Fibroblast of mammary gland (primary cell): ENCODE results near the gene RBP4.

Source experiments
- DNase-seq: peaks from one replicate; pipeline ENCODE4 v3.0.0-alpha.2; 2010; ENCODE audit warnings: low read depth
- H3K4me3 ChIP-seq: 2 replicates; pipeline ENCODE4 v1.5.1; 2011; ENCODE audit warnings: low read depth, mild to moderate bottlenecking, low read length, moderate library complexity; ENCODE audit not compliant: control insufficient read depth
- TF ChIP-seq, protein P1 (sequence below): conservative IDR thresholded peaks from 2 replicates; pipeline ENCODE4 v1.5.1; 2011; ENCODE audit warnings: low read depth, low read length, inconsistent platforms; ENCODE audit not compliant: control insufficient read depth, insufficient read depth

RBP4 gene

DNA sequence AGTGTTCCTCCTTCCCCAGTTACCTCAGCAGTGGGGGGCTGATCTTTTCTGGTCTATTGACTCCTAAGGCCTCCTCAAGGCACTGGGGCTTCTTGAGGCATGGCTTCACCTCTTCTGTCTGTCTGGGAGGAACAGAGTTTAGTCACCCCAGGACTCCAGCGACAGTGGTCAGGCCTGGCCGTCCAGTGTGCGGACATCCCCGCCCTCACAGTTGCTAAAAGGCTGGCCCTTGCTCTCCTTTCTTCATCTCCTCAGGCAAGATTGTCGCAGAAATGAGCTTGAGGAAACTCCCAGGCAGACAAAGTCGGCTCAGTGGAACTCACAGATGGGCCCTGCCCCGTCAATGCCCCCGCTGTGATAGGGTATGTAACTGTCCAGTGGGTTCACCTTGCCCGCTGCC, 41.5 kb downstream of the RBP4 start:
- DNase-seq: no peak
- TF ChIP-seq, protein P1, sequence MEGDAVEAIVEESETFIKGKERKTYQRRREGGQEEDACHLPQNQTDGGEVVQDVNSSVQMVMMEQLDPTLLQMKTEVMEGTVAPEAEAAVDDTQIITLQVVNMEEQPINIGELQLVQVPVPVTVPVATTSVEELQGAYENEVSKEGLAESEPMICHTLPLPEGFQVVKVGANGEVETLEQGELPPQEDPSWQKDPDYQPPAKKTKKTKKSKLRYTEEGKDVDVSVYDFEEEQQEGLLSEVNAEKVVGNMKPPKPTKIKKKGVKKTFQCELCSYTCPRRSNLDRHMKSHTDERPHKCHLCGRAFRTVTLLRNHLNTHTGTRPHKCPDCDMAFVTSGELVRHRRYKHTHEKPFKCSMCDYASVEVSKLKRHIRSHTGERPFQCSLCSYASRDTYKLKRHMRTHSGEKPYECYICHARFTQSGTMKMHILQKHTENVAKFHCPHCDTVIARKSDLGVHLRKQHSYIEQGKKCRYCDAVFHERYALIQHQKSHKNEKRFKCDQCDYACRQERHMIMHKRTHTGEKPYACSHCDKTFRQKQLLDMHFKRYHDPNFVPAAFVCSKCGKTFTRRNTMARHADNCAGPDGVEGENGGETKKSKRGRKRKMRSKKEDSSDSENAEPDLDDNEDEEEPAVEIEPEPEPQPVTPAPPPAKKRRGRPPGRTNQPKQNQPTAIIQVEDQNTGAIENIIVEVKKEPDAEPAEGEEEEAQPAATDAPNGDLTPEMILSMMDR: no peak
- no peak overlapping the region for H3K4me3 ChIP-seq

DNA sequence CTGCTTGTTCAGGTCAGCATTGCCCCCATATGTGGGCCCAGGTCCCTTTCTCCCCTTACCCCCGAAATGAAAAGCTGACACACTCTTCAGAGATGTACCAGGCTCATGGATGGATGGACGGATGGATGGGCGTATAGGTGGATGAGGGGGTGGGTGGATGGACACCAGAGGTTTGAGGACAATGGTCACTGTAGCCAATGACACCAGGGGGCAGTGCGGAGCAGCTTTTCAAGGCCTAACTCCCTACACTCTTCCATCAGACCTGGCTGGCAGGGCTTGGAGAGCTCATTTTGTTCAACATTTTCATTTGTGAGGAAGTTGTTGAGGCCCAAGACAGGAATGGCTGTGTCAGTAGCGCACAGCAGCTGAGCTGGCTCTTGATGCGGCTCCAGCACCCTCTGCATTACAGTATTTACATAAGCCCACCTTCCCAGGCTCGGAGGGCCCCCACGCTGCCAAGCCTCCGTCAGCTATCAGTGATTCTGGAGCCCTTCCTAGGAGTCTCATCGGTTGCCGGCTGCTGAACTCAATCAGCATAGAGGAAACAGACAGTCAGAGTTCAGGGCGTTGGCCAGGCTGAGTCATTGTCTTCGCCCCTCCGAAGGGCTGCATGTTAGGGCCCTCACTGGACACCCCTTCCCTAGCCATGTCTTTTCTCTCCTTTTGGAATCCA, 46.1 kb downstream of the RBP4 start:
- TF ChIP-seq, protein P1: peak; percentile 80
- DNase-seq: peak; percentile 64

DNA sequence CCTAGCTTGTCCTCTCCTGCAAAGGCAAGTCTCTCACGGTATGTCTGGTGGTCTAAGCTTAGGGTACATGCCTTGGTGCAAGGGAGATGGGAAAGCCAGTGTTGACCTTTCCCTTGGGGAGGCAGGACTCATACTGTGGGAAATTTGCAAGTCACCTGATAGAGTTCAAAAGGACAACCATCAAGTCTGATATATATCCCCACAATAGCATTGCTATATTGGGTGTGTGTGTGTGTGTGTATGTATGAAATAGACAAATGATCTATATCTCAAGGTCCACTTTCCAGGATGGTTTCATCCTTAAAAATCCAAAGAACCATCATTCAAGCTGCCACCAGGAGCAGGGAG, 46.7 kb downstream of the RBP4 start:
- no peak overlapping the region for H3K4me3 ChIP-seq
- no peak for DNase-seq
- TF ChIP-seq, protein P1: no peak

More for the DNA sequence above, 46.1 kb downstream of the RBP4 start:
- H3K4me3 ChIP-seq: no peak overlapping the region

DNA sequence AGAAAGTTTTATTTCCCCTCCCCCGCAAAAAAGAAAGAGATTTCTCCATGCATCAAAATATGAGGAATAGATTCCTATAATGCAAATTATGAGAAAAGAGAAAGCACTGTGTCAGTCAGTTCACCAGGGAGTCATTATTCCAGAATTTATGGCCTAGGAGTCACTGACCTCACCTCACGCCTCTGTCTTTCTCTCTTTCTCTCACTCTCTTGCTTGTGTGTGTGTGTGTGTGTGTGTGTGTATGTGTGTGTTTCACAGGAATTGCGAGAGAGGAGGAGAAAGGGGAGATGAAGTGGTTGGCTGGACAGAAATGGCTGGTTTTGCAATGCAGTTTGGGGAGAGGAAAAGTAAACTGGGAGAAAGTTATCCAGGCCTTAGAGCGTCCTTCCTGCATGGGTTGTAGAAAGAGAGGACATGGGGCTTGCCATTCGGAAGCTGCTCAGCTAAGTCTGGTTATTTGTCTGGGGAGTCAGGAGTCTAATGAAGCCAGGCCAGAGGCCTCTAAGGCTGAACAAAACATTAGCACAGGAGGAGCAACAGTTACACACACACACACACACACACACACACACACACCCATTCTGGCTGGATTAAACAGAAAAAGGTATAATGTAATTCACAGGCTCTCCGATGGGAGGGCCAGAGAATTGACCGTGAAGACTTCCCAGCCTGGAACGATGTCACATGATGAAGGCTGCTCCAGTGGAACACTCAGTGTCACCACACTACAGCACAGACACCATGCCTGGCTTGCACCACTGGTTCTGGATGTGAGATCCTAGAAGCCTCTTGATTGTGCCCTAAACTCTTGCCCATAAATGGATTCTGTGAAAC, 47.3 kb downstream of the RBP4 start:
- no peak overlapping the region for H3K4me3 ChIP-seq
- DNase-seq: peak; percentile 55
- TF ChIP-seq, protein P1: no peak

DNA sequence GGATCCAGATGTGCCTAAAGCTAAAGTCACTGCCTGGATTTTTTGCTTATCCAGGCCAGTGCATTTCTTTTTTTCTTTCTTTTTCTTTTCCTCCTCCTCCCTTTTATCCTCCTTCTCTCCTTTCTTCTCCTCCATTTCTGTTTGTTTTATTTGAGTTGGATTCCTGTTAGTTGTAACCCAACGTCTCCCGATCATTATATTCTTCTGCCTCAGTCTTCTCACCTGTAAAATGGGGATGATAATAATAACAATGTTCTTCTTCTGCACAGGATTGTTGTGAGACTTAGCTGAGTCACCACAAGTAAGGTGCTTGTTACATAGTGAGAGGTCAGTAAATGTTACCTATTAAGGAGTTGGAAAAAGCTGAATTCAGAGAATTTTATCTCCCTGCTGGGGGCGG, 48.3 kb downstream of the RBP4 start:
- H3K4me3 ChIP-seq: no peak overlapping the region
- TF ChIP-seq, protein P1: no peak

DNA sequence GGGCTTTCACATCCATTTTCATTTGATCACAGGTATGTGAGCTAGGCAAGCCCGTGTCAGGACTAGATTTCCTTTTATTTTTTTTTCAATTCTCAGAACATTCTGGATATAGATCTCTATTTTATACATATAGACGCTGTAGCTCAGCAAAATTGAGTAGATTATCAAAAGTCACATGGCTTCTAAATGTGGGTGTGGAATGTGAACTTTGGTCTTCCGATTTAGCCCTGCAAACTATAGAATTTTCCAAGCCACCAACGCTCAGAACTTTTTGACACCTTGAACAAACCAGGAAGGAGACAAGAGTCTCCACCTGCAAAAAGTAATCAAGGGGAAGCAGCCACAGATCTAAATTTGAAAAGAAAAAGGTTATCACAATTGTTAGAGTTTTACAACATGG, 50.4 kb downstream of the RBP4 start:
- TF ChIP-seq, protein P1: no peak
- H3K4me3 ChIP-seq: no peak overlapping the region
- no peak for DNase-seq

More for the DNA sequence above, 48.3 kb downstream of the RBP4 start:
- DNase-seq: no peak
